T-cell (primary cell): ENCODE results near the gene EFEMP1. TPM values are rescaled to one million over a fixed set of nuclear protein-coding genes. Genes with fewer than 3 reads are reported as not detected.

Source experiments
- ATAC-seq, 4 experiments: fragments of 200-7000 bp in 3 of 4; fragments of 150-1000 bp in 1 of 4; cut with Tn5 transposase; replicated peaks in 1 of 4; 1 replicate in 3 of 4; 2 replicates in 1 of 4; pipeline ENCODE4 v1.10.0; 2021; ENCODE audit warnings: moderate library complexity in 3 of 4, mild to moderate bottlenecking in 2 of 4, moderate number of reproducible peaks in 1 of 4
- CTCF ChIA-PET, 2 donors: fragments of 300-600 bp; sonication (Branson Sonifier 250); formaldehyde crosslinking; loops; one replicate each; lab custom pipeline; 2022; ENCODE audit warnings: antibody characterized with exemption in 2 of 2; lab: Charles Lee
- POLR2A ChIA-PET, 2 donors: fragments of 300-600 bp; sonication (Branson Sonifier 250); formaldehyde crosslinking; loops; one replicate each; lab custom pipeline; 2022; ENCODE audit warnings: antibody characterized with exemption in 2 of 2; lab: Charles Lee
- DNase-seq, 35 experiments: peaks; one replicate each; pipeline versions ENCODE4 v3.0.0 to v3.0.0-alpha.2; 2013 to 2023
- H3K27ac ChIP-seq: one replicate; pipeline ENCODE4 v1.5.1; 2013; ENCODE audit warnings: low read length
- H3K27me3 ChIP-seq, 2 experiments: replicated peaks in 1 of 2; 1 replicate in 1 of 2; 2 replicates in 1 of 2; pipeline versions ENCODE4 v1.6.1 to v1.7.0; 2013; ENCODE audit warnings: low read length in 1 of 2, mixed read lengths in 1 of 2; ENCODE audit not compliant: control insufficient read depth in 2 of 2, insufficient read depth in 2 of 2; ENCODE audit errors: extremely low read depth in 1 of 2
- H3K36me3 ChIP-seq, 2 donors: 1 replicate in 1 of 2; 2 replicates in 1 of 2; pipeline versions ENCODE4 v1.6.1 to v1.7.0; 2013; ENCODE audit warnings: low read length in 1 of 2; ENCODE audit not compliant: control insufficient read depth in 2 of 2, insufficient read depth in 1 of 2; ENCODE audit errors: extremely low read depth in 1 of 2
- H3K4me1 ChIP-seq, 2 experiments: 1 replicate in 1 of 2; 2 replicates in 1 of 2; pipeline versions ENCODE4 v1.6.1 to v1.7.0; 2013; ENCODE audit warnings: low read length in 2 of 2, mixed read lengths in 1 of 2; ENCODE audit not compliant: insufficient read depth in 2 of 2, control insufficient read depth in 1 of 2; ENCODE audit errors: extremely low read depth in 1 of 2
- H3K4me3 ChIP-seq, 2 donors: 1 replicate in 1 of 2; 2 replicates in 1 of 2; pipeline versions ENCODE4 v1.5.1 to v1.7.0; 2013; ENCODE audit warnings: mild to moderate bottlenecking in 2 of 2, low read length in 1 of 2, moderate library complexity in 1 of 2; ENCODE audit not compliant: control insufficient read depth in 1 of 2; ENCODE audit errors: extremely low read depth in 1 of 2
- H3K9me3 ChIP-seq: 2 replicates; pipeline ENCODE4 v1.7.0; 2013
- H3K27ac Mint-ChIP-seq, 2 donors: one replicate each; pipeline ENCODE4 v1.8.0; 2020 to 2021; ENCODE audit warnings: mild to moderate bottlenecking in 2 of 2, mixed read lengths in 2 of 2
- H3K27me3 Mint-ChIP-seq, 2 donors: one replicate each; pipeline ENCODE4 v1.8.0; 2021 to 2022; ENCODE audit warnings: mixed read lengths in 2 of 2
- H3K36me3 Mint-ChIP-seq: one replicate; pipeline ENCODE4 v1.8.0; 2021; ENCODE audit warnings: mixed read lengths
- H3K4me1 Mint-ChIP-seq, 3 donors: one replicate each; pipeline ENCODE4 v1.8.0; 2020 to 2022; ENCODE audit warnings: mixed read lengths in 3 of 3, mild to moderate bottlenecking in 1 of 3
- H3K4me3 Mint-ChIP-seq, 3 donors: one replicate each; pipeline ENCODE4 v1.8.0; 2020 to 2022; ENCODE audit warnings: mild to moderate bottlenecking in 3 of 3, mixed read lengths in 3 of 3, moderate library complexity in 3 of 3
- H3K9me3 Mint-ChIP-seq, 3 donors: one replicate each; pipeline ENCODE4 v1.8.0; 2020 to 2022; ENCODE audit warnings: mixed read lengths in 3 of 3
- WGBS: methylation state at CpG from one replicate; pipeline ENCODE4 v1.1.5; 2013; ENCODE audit warnings: missing lambda C conversion rate; ENCODE audit not compliant: insufficient coverage; 5-methylcytosine and 5-hydroxymethylcytosine counted together
- total RNA-seq, 35 experiments: library from RNA in 6 of 35; stranded (reverse) in 6 of 35; fragments of 120-200 nt in 1 of 35; gene quantifications; one replicate each; pipeline versions ENCODE4 v1.2.1 to v1.2.4 and lab custom pipeline; 2013 to 2026

EFEMP1 gene
- total RNA-seq, 5 donors from 2014 or later (not counting 1 experiment from before 2014, with no cell fraction given), result 0.30 to 0.95 (median 0.73) TPM; not detected in 2

DNA sequence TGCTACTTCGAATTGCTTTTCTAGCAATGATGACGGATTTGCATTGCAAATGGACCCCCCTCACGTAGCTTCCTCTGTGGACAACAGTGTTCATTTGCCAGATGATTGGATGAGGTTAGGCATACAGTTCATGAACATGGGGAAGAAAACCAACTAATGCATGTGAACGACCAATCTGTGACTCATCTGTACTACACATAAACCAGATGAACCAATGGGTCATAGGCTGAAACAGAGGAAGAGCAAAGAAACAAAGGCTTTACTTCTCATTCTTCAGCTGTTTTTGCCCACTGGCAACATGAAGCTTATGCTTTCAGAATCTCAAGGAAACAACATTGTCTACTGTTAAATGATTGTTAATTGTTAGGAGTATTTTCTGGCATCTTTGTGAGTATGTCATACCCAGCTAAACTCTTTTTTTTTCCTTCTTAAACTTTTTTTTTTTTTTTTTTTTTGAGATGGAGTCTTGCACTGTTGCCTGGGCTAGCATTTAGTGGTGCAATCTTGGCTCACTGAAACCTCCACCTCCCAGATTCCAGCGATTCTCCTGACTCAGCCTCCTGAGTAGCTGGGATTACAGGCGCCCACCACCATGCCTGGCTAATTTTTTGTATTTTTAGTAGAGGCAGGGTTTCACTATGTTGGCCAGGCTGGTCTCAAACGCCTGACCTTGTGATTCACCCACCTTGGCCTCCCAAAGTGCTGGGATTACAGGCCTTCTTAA, 35.5 kb downstream of the EFEMP1 start:
- no peak overlapping the region for H3K4me3 ChIP-seq
- Mint-ChIP-seq H3K27ac (no peak overlapping the region), H3K4me1 (no peaks in the 10 kb centered on the region), H3K9me3 (no peaks in the 10 kb centered on the region), H3K36me3 (no peaks in the 10 kb centered on the region), H3K27me3 (no peaks in the 10 kb centered on the region), H3K4me3 (no peak overlapping the region)
- ATAC-seq, result no peak
- ChIA-PET POLR2A (no interaction called here), CTCF (no interaction called here)
- no peak for DNase-seq
- WGBS, result 83% methylated on average over 1 of the region's 7 CpGs
- H3K27me3 ChIP-seq, result no peaks in the 10 kb centered on the region
- H3K27ac ChIP-seq, result no peak overlapping the region
- no peaks in the 10 kb centered on the region for H3K36me3 ChIP-seq
- H3K4me1 ChIP-seq, result no peaks in the 10 kb centered on the region
- H3K9me3 ChIP-seq, result no peaks in the 10 kb centered on the region

DNA sequence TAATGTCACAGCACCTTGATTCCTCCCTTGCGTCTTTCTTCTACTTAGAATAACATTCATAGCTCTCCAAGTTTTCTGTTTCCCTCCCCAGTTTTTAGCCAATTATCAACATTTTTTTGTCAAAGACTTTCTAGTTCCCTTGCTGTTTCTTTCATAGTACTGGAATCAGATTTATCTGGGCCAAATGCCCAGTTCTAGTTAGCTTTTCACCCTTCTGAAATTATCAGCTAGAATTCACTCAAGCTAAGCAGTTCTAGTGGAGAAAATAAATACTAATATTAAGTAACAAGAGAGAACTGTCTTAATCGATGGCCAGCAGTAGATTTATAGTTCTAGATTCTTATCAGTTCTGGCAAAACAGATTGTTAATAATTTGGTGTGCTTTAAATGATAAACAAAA, 36.2 kb downstream of the EFEMP1 start:
- POLR2A ChIA-PET, result no interaction called here
- no peak overlapping the region for H3K4me3 Mint-ChIP-seq

GRCh38 chr2:55885944-55886281, 37.7 kb downstream of the EFEMP1 start:
- Mint-ChIP-seq H3K27ac (no peak overlapping the region), H3K9me3 (no peaks in the 10 kb centered on the region), H3K4me3 (no peak overlapping the region), H3K27me3 (no peaks in the 10 kb centered on the region), H3K36me3 (no peaks in the 10 kb centered on the region), H3K4me1 (no peaks in the 10 kb centered on the region)
- Histone ChIP-seq H3K4me3 (no peak overlapping the region), H3K27me3 (no peaks in the 10 kb centered on the region), H3K27ac (no peak overlapping the region), H3K9me3 (no peaks in the 10 kb centered on the region), H3K4me1 (no peaks in the 10 kb centered on the region), H3K36me3 (no peaks in the 10 kb centered on the region)
- no peak for ATAC-seq
- ChIA-PET CTCF (no interaction called here), POLR2A (no interaction called here)
- no peak for DNase-seq

More for the DNA sequence above, 36.2 kb downstream of the EFEMP1 start:
- H3K9me3 Mint-ChIP-seq, result no peaks in the 10 kb centered on the region
- no peak for ATAC-seq
- Histone ChIP-seq H3K27ac (no peak overlapping the region), H3K4me1 (no peaks in the 10 kb centered on the region), H3K27me3 (no peaks in the 10 kb centered on the region), H3K9me3 (no peaks in the 10 kb centered on the region), H3K4me3 (no peak overlapping the region), H3K36me3 (no peaks in the 10 kb centered on the region)
- H3K27me3 Mint-ChIP-seq, result no peaks in the 10 kb centered on the region
- DNase-seq, result no peak
- CTCF ChIA-PET, result no interaction called here
- H3K27ac Mint-ChIP-seq, result no peak overlapping the region
- no peaks in the 10 kb centered on the region for H3K36me3 Mint-ChIP-seq
- WGBS, result no CpG with 5 or more reads among the region's 2 CpGs
- no peaks in the 10 kb centered on the region for H3K4me1 Mint-ChIP-seq

DNA sequence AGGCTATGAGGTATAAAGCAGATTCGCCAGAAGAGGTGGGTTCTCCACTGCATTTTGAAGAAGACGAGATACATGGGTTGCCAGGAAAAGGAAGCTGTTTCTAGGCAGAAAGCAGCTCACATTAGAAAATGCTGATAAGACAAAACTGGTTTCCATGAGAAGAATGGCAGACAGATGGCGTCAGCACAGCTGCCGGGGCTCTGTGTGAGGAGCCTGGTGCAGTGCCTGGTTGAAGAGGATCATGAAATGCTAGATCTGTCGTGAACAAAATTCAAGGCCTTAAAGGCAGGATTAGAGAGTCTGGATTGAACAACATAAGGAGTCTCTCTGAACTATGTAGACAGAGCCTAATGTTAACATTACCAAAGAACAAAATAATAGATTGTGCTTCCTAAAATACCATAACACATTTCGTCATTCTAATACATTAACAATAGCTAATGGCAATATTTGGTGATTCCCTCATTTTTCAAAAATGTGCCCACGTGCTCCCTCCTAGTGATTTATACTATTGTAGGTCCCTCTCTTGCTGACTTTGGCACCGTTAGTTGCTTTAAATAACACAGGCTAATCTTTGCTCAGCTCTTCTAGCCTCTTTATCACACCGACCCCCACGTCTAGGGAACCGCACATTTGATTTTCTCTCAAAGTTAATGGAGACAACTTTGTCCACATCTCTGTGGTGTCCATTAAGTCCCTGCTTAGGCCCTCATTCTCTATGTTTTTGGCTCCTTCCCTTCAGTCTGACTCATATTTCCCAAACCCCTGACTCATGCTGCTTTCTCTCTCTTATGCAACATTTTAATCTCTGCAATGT, 38.2 kb downstream of the EFEMP1 start:
- POLR2A ChIA-PET, result no interaction called here
- no peak overlapping the region for H3K4me3 ChIP-seq
- H3K4me1 Mint-ChIP-seq, result no peaks in the 10 kb centered on the region
- H3K4me3 Mint-ChIP-seq, result no peak overlapping the region
- no peaks in the 10 kb centered on the region for H3K9me3 ChIP-seq
- no peaks in the 10 kb centered on the region for H3K36me3 ChIP-seq
- no peaks in the 10 kb centered on the region for H3K27me3 Mint-ChIP-seq
- DNase-seq, result no peak
- ATAC-seq, result no peak
- no peak overlapping the region for H3K27ac ChIP-seq
- no peak overlapping the region for H3K27ac Mint-ChIP-seq
- no peaks in the 10 kb centered on the region for H3K27me3 ChIP-seq
- no peaks in the 10 kb centered on the region for H3K9me3 Mint-ChIP-seq
- CTCF ChIA-PET, result interaction anchor here in 1 of 2 donors (0.6 kb wide), 1 partner anchor 38 kb away, joined by 3 read pairs; no protein-coding TSS in a partner anchor
- no peaks in the 10 kb centered on the region for H3K36me3 Mint-ChIP-seq
- WGBS, result 76% methylated on average over 9 of the region's 11 CpGs
- H3K4me1 ChIP-seq, result no peaks in the 10 kb centered on the region

GRCh38 chr2:55883829-55884228, 39.8 kb downstream of the EFEMP1 start:
- no peak for DNase-seq
- no peaks in the 10 kb centered on the region for H3K9me3 Mint-ChIP-seq
- ATAC-seq, result no peak
- no CpG with 5 or more reads among the region's 1 CpG for WGBS
- no peak overlapping the region for H3K27ac Mint-ChIP-seq
- H3K4me3 Mint-ChIP-seq, result no peak overlapping the region
- H3K4me3 ChIP-seq, result no peak overlapping the region
- no peaks in the 10 kb centered on the region for H3K27me3 ChIP-seq
- H3K4me1 ChIP-seq, result no peaks in the 10 kb centered on the region
- POLR2A ChIA-PET, result no interaction called here
- H3K4me1 Mint-ChIP-seq, result no peaks in the 10 kb centered on the region
- CTCF ChIA-PET, result no interaction called here
- no peaks in the 10 kb centered on the region for H3K36me3 ChIP-seq
- no peaks in the 10 kb centered on the region for H3K36me3 Mint-ChIP-seq
- no peaks in the 10 kb centered on the region for H3K9me3 ChIP-seq
- no peak overlapping the region for H3K27ac ChIP-seq
- H3K27me3 Mint-ChIP-seq, result peaks cover 0 to 6% of the 10 kb centered on the region in 2 donors

DNA sequence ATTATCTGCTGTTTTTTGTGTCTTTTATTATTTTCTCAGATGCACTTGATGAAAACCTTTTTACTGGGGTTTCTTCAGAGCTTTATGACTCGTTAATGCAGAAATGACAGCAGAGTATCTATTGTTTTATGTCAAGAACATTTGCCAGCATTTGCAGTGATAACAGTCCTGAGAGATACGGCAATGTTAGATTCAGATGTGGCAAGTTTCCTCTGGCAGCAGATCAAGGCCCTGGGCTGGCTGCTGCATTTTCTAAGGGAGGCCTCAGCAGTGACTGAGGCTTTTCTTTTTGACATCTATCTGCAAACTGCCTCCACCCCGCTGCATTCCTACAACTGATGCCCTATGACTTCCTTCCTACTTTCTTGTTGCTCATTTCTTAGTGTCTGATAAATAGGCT, 40.2 kb downstream of the EFEMP1 start:
- WGBS, result 72% methylated on average over 2 of the region's 3 CpGs
- Histone ChIP-seq H3K27me3 (no peaks in the 10 kb centered on the region), H3K9me3 (no peaks in the 10 kb centered on the region), H3K4me3 (no peak overlapping the region), H3K36me3 (no peaks in the 10 kb centered on the region), H3K27ac (no peak overlapping the region), H3K4me1 (no peaks in the 10 kb centered on the region)
- POLR2A ChIA-PET, result no interaction called here
- CTCF ChIA-PET, result no interaction called here
- H3K36me3 Mint-ChIP-seq, result no peaks in the 10 kb centered on the region
- H3K27ac Mint-ChIP-seq, result no peak overlapping the region
- no peak for ATAC-seq
- no peak overlapping the region for H3K4me3 Mint-ChIP-seq
- H3K4me1 Mint-ChIP-seq, result no peaks in the 10 kb centered on the region
- H3K9me3 Mint-ChIP-seq, result no peaks in the 10 kb centered on the region
- DNase-seq, result no peak
- H3K27me3 Mint-ChIP-seq, result peaks cover 0 to 6% of the 10 kb centered on the region in 2 donors
